Nephron (organoid): ENCODE data around the gene IPO5.
"Not testable (repeated sequence)": the region's sequence is repeated elsewhere in the genome, so short reads cannot be mapped to it uniquely, and the experiment has no call there.

Experiments used
- H3K27ac Mint-ChIP-seq, 3 experiments: 2 replicates each; pipeline ENCODE4 v1.8.0; 2020; ENCODE audit warnings: mixed read lengths in 3 of 3, mild to moderate bottlenecking in 2 of 3, moderate library complexity in 1 of 3
- H3K27me3 Mint-ChIP-seq: 2 replicates; pipeline ENCODE4 v1.8.0; 2021; ENCODE audit warnings: low read depth, mild to moderate bottlenecking, moderate library complexity, mixed read lengths
- H3K36me3 Mint-ChIP-seq: 2 replicates; pipeline ENCODE4 v1.8.0; 2020; ENCODE audit warnings: low read depth, mixed read lengths
- H3K4me1 Mint-ChIP-seq: 2 replicates; pipeline ENCODE4 v1.8.0; 2020; ENCODE audit warnings: mixed read lengths
- H3K4me3 Mint-ChIP-seq, 3 experiments: 2 replicates each; pipeline ENCODE4 v1.8.0; 2020; ENCODE audit warnings: mild to moderate bottlenecking in 3 of 3, mixed read lengths in 3 of 3, moderate library complexity in 2 of 3
- H3K9me3 Mint-ChIP-seq: 2 replicates; pipeline ENCODE4 v1.8.0; 2020; ENCODE audit warnings: mixed read lengths
- CTCF ChIP-seq, 3 experiments: fragments of 200-600 bp; sonication (generic); IDR thresholded peaks; one replicate each; pipeline ENCODE4 v1.5.0; 2021; ENCODE audit warnings: antibody characterized with exemption in 3 of 3; ENCODE audit not compliant: unreplicated experiment in 3 of 3

Gene IPO5

GRCh38 chr13:98032168-98032567, 78.7 kb downstream of the IPO5 start:
- Mint-ChIP-seq H3K9me3 (no peaks in the 10 kb centered on the region), H3K4me3 (no peak overlapping the region), H3K27me3 (peaks cover 1% of the 10 kb centered on the region), H3K27ac (peak overlapping the region in 1 of 3 experiments; percentile 73), H3K36me3 (no peaks in the 10 kb centered on the region), H3K4me1 (peaks cover 10% of the 10 kb centered on the region)
- no peak for TF ChIP-seq CTCF (IDR thresholded peaks at IDR 0.05; ENCODE audit: unreplicated experiment in 3 of 3)

GRCh38 chr13:98033277-98034247, 80.1 kb downstream of the IPO5 start:
- Mint-ChIP-seq H3K4me1 (peaks cover 10% of the 10 kb centered on the region), H3K27me3 (peaks cover 5% of the 10 kb centered on the region), H3K36me3 (no peaks in the 10 kb centered on the region), H3K9me3 (no peaks in the 10 kb centered on the region), H3K4me3 (no peak overlapping the region), H3K27ac (peak overlapping the region; percentile 73 to 92 (median 88))
- TF ChIP-seq CTCF (IDR thresholded peaks at IDR 0.05; ENCODE audit: unreplicated experiment in 3 of 3): peak; percentile 57 to 63 (median 59)

- Mint-ChIP-seq H3K27me3 (peaks cover 5% of the 10 kb centered on the region), H3K4me3 (no peak overlapping the region)
Observed at GRCh38 chr13:98035373-98035772, 81.9 kb downstream of the IPO5 start.

GRCh38 chr13:98036564-98037302, 83.3 kb downstream of the IPO5 start:
- not testable (repeated sequence) for H3K4me3 Mint-ChIP-seq, H3K36me3 Mint-ChIP-seq, H3K27ac Mint-ChIP-seq, H3K9me3 Mint-ChIP-seq, H3K27me3 Mint-ChIP-seq, H3K4me1 Mint-ChIP-seq

More at GRCh38 chr13:98035373-98035772, 81.9 kb downstream of the IPO5 start:
- Mint-ChIP-seq H3K9me3 (no peaks in the 10 kb centered on the region), H3K4me1 (peaks cover 10% of the 10 kb centered on the region), H3K27ac (no peak overlapping the region), H3K36me3 (no peaks in the 10 kb centered on the region)
- no peak for TF ChIP-seq CTCF (IDR thresholded peaks at IDR 0.05; ENCODE audit: unreplicated experiment in 3 of 3)

- Mint-ChIP-seq H3K27ac (no peak overlapping the region), H3K9me3 (no peaks in the 10 kb centered on the region), H3K36me3 (no peaks in the 10 kb centered on the region), H3K27me3 (peaks cover 5% of the 10 kb centered on the region), H3K4me1 (no peaks in the 10 kb centered on the region), H3K4me3 (no peak overlapping the region)
- TF ChIP-seq CTCF (IDR thresholded peaks at IDR 0.05; ENCODE audit: unreplicated experiment in 3 of 3): no peak
Observed at GRCh38 chr13:98039261-98039660, 85.8 kb downstream of the IPO5 start.

- no peaks in the 10 kb centered on the region for H3K4me1 Mint-ChIP-seq
- H3K9me3 Mint-ChIP-seq: no peaks in the 10 kb centered on the region
Observed at GRCh38 chr13:98039964-98040363, 86.5 kb downstream of the IPO5 start.

More at GRCh38 chr13:98039964-98040363, 86.5 kb downstream of the IPO5 start:
- H3K27me3 Mint-ChIP-seq: peaks cover 5% of the 10 kb centered on the region
- no peak for TF ChIP-seq CTCF (IDR thresholded peaks at IDR 0.05; ENCODE audit: unreplicated experiment in 3 of 3)
- no peaks in the 10 kb centered on the region for H3K36me3 Mint-ChIP-seq
- H3K4me3 Mint-ChIP-seq: no peak overlapping the region
- peak overlapping the region in 1 of 3 experiments; percentile 18 for H3K27ac Mint-ChIP-seq
